GM21786 (cell line): ENCODE measurements around the gene PGRMC2.

Source experiments
- ATAC-seq: cut with Tn5 transposase; IDR thresholded peaks from one replicate; pipeline ENCODE4 v1.9.1; 2021; ENCODE audit not compliant: unreplicated experiment

The PGRMC2 gene

DNA sequence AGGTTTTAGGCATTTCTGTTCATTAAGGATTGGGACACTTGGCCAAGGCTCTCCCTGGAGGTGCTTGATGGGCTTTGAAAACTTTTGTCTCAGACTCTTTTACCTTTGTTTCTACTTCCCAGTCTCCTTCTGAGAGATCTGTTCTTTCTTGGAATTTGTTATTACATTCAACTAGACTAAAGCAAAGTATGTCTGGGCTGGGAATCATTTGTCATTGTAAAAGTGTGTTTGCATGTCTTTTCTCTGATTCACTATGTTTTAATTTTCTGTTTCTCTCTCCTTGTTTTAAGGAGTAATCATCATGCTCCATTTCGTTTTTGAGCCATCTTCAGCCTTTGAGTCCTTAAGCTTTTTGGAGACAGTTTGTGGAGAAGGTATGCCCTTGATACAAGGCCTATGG, 12.2 kb upstream of the PGRMC2 start:
- ATAC-seq: no peak

DNA sequence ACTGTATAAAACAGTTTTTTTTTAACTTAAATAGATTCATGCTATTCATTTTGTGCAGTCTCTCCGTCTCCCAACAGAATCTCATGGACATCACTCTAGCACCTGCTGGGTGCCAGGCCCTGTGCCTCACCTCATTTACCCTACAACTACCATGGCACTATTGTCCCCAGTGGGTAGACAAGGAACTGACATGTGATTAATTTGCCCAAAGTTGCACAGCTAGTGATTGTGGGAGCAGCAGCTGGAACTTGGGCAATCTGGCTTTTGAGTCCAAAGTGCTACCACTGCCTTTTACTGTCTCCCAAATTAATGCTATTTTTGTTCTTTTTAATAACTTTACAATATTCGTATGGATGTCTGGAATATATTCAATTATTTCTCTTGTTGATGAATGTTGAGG, 11.2 kb upstream of the PGRMC2 start:
- ATAC-seq: no peak

DNA sequence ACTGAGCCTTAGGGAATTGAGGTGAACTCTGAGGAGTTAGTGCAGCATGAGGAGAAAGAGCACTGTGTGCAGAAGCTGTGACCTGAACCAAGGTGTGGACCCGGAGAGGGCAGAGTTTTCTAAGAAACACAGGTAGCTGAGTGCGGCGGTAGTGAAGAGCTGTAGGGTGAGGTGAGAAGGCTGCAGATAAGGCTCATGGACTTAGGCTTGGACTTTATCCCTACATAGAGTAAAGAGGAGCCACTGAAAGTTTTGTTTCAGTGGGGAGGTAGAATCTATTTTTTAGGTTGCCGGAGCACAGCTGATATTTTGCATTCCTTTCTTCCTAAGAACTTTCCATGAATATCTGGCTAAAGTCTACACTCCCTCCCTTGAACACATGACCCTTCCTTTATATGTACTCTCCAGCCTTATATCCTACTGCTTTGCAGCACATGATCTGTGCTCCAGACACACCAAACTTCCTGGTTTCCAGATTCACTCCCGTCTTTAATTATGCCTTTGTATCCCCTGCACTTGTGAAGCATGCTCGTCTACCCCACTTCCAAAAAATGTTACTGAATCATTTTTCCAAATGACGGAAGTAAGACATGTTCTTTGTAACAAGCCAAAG, 10.6 kb upstream of the PGRMC2 start:
- ATAC-seq: no peak

- ATAC-seq: no peak
Measured at GRCh38 chr4:128295255-128295654, 7.6 kb upstream of the PGRMC2 start.

DNA sequence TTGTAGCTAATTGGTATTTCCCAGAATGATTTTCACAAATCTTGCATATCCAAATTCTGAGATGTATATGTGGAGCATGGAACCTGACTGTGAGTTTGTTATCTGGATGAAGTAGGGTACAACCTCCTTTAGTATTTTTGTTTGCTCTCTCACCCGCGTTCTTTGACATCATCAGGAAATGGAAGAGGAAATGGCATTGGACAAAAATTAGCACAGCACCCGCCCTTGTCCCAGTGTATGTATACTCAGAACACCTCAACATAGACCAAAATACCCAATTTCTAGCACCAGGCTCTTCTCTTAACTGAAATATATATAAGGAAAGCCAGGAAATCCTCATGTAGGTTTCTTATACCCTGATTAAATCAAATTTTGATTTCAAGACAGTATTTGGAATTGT, 6.9 kb upstream of the PGRMC2 start:
- no peak for ATAC-seq

DNA sequence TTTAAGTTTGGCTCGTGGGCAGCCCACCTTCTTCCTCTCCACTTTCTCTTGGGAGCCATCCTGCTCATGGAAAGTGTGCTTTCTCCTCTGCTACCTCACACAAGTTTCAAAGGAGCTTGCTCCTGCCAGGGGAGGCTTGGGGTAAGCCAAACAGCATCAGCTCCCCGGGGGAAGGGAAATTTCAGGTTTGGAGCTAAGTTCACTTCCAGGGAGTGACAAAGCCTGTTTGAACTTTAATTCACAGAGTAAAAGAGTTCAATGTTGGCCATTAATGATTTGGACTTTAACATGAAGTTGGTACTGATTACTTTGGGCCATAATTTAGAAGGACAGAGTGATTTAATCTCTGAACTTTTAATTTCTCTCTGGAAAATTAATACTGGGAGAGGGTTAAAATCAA, 4.7 kb upstream of the PGRMC2 start:
- no peak for ATAC-seq

GRCh38 chr4:128291096-128291495, 3.5 kb upstream of the PGRMC2 start:
- ATAC-seq: no peak

- no peak for ATAC-seq
Measured at GRCh38 chr4:128290526-128290925, 2.9 kb upstream of the PGRMC2 start.

DNA sequence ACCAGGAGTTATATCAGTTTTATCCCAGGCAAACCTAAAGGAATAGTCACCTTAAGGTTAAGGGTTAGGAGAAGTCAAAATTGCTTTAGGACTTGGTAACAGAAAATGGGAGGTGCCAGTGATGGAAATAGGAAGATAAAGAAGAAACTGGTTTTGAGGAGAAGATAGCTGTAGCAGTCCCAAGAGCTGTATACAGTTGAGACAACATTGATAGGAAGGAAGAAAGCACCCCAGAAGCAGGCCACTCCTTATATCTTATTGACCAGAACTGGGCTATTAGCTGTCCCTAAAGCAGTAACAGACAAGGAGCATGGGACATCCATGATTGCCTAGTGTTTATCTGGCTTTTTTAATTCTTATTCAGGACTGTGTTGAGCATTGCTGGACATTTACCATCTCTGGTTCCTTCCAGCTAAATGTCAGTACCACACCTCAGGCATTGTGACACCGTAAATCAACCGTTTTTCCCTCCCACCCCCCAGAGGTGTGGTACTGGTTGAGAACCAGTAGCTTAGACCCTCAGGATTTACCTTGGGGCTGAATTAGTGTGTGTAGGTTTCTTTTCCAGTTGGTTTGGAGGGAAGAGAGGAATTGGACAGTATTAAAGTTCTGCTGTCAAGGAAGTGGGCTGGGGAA, 2.0 kb upstream of the PGRMC2 start:
- ATAC-seq: no peak

DNA sequence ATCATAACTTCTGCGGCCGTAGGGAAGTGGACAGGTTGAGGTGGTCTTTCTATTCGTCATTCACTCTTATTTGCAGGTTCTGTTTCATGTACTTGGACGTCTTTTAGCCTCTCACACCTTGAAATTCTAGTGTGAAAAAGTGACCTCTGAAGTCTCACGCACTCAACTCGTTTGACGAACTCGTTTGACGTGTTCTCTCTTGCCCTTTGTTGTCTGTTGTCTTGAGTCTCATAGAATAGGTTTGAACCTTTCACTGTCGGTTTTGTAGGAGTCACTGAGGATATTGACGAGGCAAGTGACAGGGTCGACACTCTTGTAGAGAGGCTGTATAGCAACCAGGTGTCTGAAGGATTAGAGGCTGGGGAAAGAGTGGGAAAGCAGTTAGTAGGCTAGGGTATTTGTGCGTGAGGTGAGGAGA, 1.1 kb upstream of the PGRMC2 start:
- no peak for ATAC-seq

DNA sequence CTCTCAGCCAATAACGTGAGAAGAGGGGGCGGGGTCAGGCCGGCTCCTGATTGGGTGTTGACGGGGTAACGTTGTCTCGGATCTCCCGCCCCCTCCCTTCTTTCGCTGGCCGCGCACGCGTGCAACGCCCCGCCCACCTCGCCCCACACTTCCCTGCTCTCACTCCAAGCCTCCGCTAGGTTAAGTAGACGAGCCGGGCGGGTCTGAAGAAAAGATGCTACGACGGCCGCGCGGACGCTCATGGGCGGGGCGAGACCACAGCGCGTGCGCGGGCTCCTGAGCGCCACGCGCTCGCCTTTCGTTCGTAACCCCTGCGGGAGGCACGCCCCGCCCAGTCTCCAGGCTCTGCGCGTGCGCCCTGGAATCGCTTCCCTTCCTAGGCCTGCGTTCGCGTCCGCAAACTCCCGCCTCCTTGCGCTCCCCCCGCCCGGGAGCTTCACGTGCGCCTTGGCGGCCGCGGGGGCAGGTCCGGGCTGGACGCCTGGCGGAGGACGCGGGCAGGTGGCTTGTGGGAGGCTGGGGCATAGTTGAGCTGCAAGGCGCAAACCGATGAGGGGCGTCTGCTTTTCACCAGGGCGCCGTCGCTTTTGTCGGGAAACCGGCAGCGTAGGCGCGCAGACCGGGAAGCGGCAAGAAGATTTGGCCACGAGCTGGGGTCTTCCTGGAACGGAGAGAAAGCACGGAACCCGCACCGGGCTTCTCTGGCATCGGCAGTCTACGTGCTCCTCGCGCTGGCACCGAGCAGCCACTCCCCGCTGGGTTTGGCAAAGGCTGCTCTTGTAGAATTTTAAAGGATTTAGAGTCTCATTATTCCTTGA, 467 bp upstream of the PGRMC2 start:
- ATAC-seq: peak; percentile 79

GRCh38 chr4:128286474-128287058, 1.0 kb downstream of the PGRMC2 start:
- peak; percentile 9 for ATAC-seq

GRCh38 chr4:128285085-128285997, 2.3 kb downstream of the PGRMC2 start:
- ATAC-seq: no peak

DNA sequence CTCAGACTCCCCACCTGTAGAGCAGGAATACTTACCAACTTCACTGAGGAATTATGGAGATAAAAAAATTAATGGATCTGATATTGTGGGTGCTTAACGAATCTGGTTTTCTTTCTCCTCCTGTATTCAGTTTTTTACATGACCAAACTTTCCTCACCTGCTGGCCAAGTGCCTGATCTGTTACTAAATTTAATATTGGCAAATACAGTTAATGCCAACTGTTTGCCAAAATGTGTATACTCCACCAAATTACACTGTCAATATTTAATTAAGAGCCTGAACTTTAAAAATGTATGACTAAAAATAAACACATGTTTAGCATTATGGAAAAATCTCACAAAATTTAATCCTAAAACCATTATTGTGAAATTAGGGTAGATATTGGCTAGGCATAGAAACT, 3.3 kb downstream of the PGRMC2 start:
- ATAC-seq: no peak

DNA sequence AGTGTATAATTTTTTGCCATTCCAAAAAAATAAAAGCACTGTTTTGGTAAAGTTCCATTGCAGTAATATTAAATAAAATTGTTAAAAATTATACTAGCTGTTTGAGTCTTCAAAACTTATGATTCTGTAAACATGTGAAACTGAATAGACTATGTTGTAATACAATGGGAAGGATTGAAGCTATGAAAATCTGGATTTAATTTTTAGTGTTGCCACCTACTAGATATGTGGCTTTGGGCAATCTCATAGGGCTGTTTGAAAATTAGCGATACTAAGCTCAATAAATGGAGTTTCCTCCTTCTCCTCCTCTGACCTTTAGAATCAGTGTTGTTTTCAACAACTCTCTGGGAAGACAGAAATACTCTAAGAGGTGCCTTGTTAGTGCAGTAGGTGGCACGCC, 4.5 kb downstream of the PGRMC2 start:
- no peak for ATAC-seq

DNA sequence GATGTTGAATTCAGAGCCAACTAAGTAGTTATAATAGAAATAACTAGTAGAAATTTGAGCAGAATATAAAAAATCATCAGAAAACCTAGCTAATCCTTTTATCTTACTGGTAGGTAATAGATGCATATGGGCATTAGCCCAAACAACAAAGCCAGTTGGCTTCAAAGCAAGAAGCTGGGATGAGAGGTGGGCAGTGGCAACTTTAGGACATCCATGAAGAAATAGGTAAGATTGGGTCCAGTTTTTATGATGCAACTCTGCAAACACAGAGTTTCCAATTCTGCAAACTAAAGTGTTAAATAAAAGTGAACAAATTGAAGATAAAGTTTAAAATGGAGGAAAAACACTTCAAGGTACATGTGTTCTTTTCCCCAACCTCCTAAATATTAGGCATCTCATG, 5.1 kb downstream of the PGRMC2 start:
- no peak for ATAC-seq

DNA sequence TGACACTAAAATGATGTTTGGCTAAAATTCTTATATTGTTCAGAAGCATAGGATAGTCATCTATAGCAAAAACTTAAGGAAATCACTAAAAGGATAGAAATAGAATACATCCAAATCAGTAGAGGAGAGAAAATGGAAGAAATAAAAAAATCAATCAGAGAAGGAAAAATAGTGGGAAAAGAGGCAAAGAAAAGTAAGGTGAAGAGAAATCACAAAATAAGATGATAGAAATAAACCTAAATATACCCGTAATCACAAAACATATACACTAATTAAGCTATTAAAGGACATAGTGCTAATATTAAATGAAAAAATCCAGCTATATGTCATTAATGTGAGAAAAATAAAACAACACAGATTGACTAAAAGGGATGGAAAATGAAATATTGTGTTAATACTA, 6.3 kb downstream of the PGRMC2 start:
- no peak for ATAC-seq

DNA sequence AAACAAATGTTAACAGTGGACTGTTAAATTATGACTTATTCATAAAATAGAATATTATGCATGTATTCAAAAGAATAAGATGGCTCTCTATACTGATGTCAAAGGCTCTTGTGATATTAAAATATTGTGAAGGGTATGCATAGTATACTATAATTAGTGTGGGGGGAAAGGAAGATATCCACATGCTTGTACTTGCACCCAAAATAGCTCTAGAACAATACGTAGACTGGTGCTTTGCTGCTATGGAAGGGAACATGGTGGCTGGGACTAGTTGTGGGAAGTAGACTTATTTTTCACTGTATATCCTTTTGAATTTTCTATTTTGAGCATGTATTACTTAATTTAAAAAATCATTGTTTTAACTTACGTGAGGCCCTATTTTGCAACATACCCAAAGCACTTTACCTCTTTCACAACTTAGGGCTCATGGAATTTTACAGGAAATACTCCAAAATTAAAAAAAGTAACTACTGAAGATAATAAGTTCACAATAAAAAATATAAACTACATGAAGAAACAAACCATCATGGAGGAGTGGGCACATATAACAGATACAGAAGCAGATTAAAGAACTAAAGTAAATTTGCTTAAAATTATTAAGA, 7.9 kb downstream of the PGRMC2 start:
- no peak for ATAC-seq

- no peak for ATAC-seq
Measured at GRCh38 chr4:128277856-128278255, 9.8 kb downstream of the PGRMC2 start.

DNA sequence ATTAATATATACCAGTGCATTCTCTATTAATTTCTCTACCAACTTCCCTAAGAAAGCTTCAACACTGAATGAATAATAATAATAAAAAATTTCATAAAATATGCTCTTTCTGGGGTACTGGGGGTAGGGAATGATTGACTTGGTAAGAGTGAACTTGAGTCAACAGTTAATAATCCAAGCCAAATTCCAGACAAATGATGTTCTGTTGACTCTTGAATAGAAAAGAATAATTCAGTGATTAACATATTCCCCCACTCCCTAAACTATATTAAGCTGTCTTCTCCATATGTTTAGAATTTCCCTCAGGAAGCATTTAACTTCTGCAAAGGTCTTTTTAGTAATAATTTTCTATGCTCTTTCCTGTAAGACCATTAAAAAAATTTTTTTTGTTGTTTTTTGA, 12.3 kb downstream of the PGRMC2 start:
- ATAC-seq: no peak
